Nephron (organoid): ENCODE data around the gene DIAPH2.

Experiments
- H3K27ac Mint-ChIP-seq, 3 experiments: 2 replicates each; pipeline ENCODE4 v1.8.0; 2020; ENCODE audit warnings: mixed read lengths in 3 of 3, mild to moderate bottlenecking in 2 of 3, moderate library complexity in 1 of 3
- H3K27me3 Mint-ChIP-seq: 2 replicates; pipeline ENCODE4 v1.8.0; 2021; ENCODE audit warnings: low read depth, mild to moderate bottlenecking, moderate library complexity, mixed read lengths
- H3K36me3 Mint-ChIP-seq: 2 replicates; pipeline ENCODE4 v1.8.0; 2020; ENCODE audit warnings: low read depth, mixed read lengths
- H3K4me1 Mint-ChIP-seq: 2 replicates; pipeline ENCODE4 v1.8.0; 2020; ENCODE audit warnings: mixed read lengths
- H3K4me3 Mint-ChIP-seq, 3 experiments: 2 replicates each; pipeline ENCODE4 v1.8.0; 2020; ENCODE audit warnings: mild to moderate bottlenecking in 3 of 3, mixed read lengths in 3 of 3, moderate library complexity in 2 of 3
- H3K9me3 Mint-ChIP-seq: 2 replicates; pipeline ENCODE4 v1.8.0; 2020; ENCODE audit warnings: mixed read lengths
- TF ChIP-seq, protein P1 (sequence below), 3 experiments: fragments of 200-600 bp; sonication (generic); IDR thresholded peaks; one replicate each; pipeline ENCODE4 v1.5.0; 2021; ENCODE audit warnings: antibody characterized with exemption in 3 of 3; ENCODE audit not compliant: unreplicated experiment in 3 of 3

Gene DIAPH2

DNA sequence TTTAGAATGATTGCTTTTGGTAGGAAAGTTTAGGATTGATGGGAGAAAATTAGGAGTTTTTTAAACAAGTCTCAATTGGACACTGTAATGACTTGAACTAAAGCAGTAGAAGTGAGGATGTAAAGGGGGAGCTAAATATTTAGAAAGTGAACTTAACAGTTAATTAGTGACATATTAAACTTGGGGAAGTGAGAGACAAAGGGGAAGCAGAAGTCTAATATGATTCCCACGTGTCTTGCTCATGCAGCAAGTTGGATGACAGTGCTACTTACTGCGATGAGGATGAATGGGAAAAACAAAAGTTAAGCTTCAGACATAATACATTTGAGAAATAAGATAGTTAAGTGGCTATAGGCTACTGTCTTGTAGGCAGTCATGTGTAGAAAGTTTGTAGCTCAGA, 309.5 kb downstream of the DIAPH2 start:
- Mint-ChIP-seq H3K27me3 (no peaks in the 10 kb centered on the region), H3K4me1 (peaks cover 6% of the 10 kb centered on the region), H3K36me3 (no peaks in the 10 kb centered on the region), H3K4me3 (no peak overlapping the region), H3K9me3 (no peaks in the 10 kb centered on the region), H3K27ac (peak overlapping the region in 1 of 3 experiments; percentile 0)
- TF ChIP-seq, protein P1, sequence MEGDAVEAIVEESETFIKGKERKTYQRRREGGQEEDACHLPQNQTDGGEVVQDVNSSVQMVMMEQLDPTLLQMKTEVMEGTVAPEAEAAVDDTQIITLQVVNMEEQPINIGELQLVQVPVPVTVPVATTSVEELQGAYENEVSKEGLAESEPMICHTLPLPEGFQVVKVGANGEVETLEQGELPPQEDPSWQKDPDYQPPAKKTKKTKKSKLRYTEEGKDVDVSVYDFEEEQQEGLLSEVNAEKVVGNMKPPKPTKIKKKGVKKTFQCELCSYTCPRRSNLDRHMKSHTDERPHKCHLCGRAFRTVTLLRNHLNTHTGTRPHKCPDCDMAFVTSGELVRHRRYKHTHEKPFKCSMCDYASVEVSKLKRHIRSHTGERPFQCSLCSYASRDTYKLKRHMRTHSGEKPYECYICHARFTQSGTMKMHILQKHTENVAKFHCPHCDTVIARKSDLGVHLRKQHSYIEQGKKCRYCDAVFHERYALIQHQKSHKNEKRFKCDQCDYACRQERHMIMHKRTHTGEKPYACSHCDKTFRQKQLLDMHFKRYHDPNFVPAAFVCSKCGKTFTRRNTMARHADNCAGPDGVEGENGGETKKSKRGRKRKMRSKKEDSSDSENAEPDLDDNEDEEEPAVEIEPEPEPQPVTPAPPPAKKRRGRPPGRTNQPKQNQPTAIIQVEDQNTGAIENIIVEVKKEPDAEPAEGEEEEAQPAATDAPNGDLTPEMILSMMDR (IDR thresholded peaks at IDR 0.05; ENCODE audit: unreplicated experiment in 3 of 3), result no peak

DNA sequence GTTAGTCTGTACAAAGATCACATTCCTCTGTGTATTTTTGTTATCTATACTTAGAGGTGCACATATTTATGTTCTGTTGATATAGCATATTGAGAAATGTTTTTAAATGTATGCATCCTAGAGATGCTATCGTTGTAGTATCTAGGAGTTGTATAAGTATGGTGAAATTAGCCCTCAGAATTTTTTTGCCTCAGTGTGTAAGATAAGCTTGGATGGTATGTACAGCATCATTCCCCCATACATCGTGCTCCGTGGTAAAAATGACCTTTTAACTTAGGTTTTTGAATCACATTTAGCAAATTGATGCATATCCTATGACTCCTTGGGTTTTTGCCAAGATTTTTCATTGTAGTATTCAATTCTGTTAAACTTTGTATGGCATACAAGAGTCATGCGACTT, 312.6 kb downstream of the DIAPH2 start:
- no peaks in the 10 kb centered on the region for H3K27me3 Mint-ChIP-seq
- H3K9me3 Mint-ChIP-seq, result peaks cover 6% of the 10 kb centered on the region
- H3K4me3 Mint-ChIP-seq, result no peak overlapping the region

DNA sequence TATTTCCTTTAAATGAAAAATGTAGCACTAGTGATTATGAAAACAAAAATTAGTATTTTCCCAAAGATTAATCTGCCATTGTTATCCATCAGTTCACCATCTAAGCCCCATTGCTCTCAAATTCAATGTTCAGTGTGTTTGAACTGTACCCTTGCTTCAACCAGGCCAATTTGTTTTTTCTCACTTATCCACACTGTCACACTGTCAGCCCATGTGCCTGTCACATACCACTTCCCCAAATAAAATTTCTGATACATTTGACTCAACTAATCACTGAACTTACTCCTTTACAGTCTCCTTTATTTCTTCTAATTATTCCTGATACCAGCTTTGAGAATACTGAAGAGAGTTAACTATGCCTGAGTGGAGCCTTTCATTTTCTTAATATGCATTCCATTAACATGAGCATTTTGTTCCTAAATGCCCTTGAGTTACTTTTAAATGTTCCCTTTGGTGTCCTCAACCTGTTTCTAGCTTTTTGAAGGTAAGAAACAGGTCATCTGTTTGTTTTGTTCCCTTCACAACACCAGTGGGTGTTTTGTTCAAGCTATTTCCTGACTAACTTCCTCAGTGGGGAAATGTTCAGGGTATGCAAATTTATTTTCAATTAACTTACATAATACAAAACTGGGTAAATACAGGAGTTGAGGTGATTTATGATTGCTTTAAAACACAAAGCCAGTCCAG, 316.2 kb downstream of the DIAPH2 start:
- no peaks in the 10 kb centered on the region for H3K4me1 Mint-ChIP-seq
- TF ChIP-seq, protein P1 (IDR thresholded peaks at IDR 0.05; ENCODE audit: unreplicated experiment in 3 of 3), result no peak
- no peaks in the 10 kb centered on the region for H3K27me3 Mint-ChIP-seq
- H3K36me3 Mint-ChIP-seq, result peaks cover 3% of the 10 kb centered on the region
- H3K9me3 Mint-ChIP-seq, result peaks cover 13% of the 10 kb centered on the region
- H3K27ac Mint-ChIP-seq, result no peak overlapping the region
- no peak overlapping the region for H3K4me3 Mint-ChIP-seq

More for the DNA sequence above, 312.6 kb downstream of the DIAPH2 start:
- Mint-ChIP-seq H3K36me3 (peaks cover 3% of the 10 kb centered on the region), H3K4me1 (peaks cover 6% of the 10 kb centered on the region), H3K27ac (no peak overlapping the region)
- TF ChIP-seq, protein P1 (IDR thresholded peaks at IDR 0.05; ENCODE audit: unreplicated experiment in 3 of 3), result no peak

DNA sequence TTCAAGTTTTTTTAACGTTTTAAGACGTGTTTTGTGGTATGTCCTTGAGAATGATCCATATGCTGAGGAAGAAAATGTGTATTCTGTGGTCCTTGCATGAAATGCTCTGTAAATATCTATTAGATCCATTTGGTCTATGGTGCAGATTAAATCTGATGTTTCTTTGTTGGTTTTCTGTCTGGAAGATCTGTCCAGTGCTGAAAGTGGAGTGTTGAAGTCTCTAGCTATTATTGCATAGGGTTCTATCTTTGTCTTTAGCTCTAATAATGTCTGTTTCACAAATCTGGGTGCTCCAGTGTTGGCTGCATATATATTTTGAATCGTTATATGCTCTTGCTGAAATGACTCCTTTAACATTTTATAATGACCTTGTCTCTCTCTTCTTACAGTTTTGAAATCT, 321.5 kb downstream of the DIAPH2 start:
- no peaks in the 10 kb centered on the region for H3K36me3 Mint-ChIP-seq

DNA sequence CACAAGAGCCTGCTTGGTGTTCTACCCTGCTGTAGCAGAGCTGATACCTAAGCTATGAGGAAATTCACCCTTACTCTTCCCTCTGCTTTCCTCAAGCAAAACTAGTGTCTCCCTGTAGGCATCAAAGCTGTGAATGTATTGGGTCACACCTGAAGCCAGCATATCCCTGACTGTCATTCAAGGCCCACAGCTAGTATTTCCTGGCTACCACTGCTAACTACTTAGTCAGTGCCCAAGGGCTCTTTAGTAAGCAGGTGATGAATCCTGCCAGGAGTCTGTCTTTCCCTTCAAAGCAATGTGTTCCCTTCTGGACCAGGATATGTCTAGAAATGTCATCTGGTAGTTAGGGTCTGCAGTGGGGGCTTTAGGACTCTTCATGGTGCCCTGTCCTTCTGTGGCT, 324.7 kb downstream of the DIAPH2 start:
- Mint-ChIP-seq H3K36me3 (no peaks in the 10 kb centered on the region), H3K4me1 (peaks cover 6% of the 10 kb centered on the region), H3K27ac (no peak overlapping the region), H3K27me3 (no peaks in the 10 kb centered on the region), H3K9me3 (peaks cover 7% of the 10 kb centered on the region), H3K4me3 (no peak overlapping the region)
- TF ChIP-seq, protein P1 (IDR thresholded peaks at IDR 0.05; ENCODE audit: unreplicated experiment in 3 of 3), result no peak

More for the DNA sequence above, 321.5 kb downstream of the DIAPH2 start:
- TF ChIP-seq, protein P1 (IDR thresholded peaks at IDR 0.05; ENCODE audit: unreplicated experiment in 3 of 3), result no peak
- H3K27me3 Mint-ChIP-seq, result no peaks in the 10 kb centered on the region
- H3K27ac Mint-ChIP-seq, result no peak overlapping the region
- H3K4me1 Mint-ChIP-seq, result no peaks in the 10 kb centered on the region
- H3K4me3 Mint-ChIP-seq, result no peak overlapping the region
- H3K9me3 Mint-ChIP-seq, result peaks cover 10% of the 10 kb centered on the region

DNA sequence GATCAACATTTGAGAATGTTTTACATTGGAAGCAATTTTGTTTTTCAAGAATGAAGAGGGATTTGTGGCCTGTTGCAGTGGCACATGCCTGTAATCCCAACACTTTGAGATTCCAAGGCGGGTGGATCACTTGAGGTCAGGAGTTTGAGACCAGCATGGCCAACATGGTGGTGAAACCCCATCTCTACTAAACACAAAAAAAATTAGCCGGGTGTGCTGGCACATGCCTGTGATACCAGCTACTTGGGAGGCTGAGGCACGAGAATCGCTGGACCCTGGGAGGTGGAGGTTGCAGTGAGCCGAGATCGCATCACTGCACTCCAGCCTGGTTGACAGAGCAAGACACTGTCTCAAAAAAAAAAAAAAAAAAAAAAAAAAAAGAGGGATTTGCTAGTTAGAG, 326.9 kb downstream of the DIAPH2 start:
- Mint-ChIP-seq H3K4me1 (peaks cover 6% of the 10 kb centered on the region), H3K27me3 (no peaks in the 10 kb centered on the region), H3K9me3 (no peaks in the 10 kb centered on the region), H3K27ac (no peak overlapping the region), H3K4me3 (no peak overlapping the region), H3K36me3 (no peaks in the 10 kb centered on the region)
- TF ChIP-seq, protein P1 (IDR thresholded peaks at IDR 0.05; ENCODE audit: unreplicated experiment in 3 of 3), result no peak
